ENCODE measurements around the gene ITCH. TPM values are rescaled to one million over a fixed set of nuclear protein-coding genes. Genes with fewer than 3 reads are reported as not detected.
"Not testable (repeated sequence)": the region's sequence is repeated elsewhere in the genome, so short reads cannot be mapped to it uniquely, and the experiment has no call there.

Gene ITCH
- total and polyA plus RNA-seq, 9 donors: 14.0 to 65.8 (median 50.8) TPM

- H3K9me3 ChIP-seq: no peaks in the 10 kb centered on the region
- no peak for DNase-seq
- no peaks in the 10 kb centered on the region for H3K27me3 ChIP-seq
- no peak overlapping the region for H3K4me3 ChIP-seq
- no peaks in the 10 kb centered on the region for H3K36me3 ChIP-seq
- H3K4me1 ChIP-seq (ENCODE audit: insufficient read depth): peaks cover 3% of the 10 kb centered on the region
- 88 to 90% (median 89%) methylated on average over 1 of the region's 1 CpG for WGBS, 3 donors
- H3K27ac ChIP-seq: no peak overlapping the region
- TF ChIP-seq EP300 (IDR thresholded peaks at IDR 0.05) (no peak), POLR2A (IDR thresholded peaks at IDR 0.05) (no peak), CTCF (IDR thresholded peaks at IDR 0.05) (no peak)
- intact Hi-C loops (cut with DNase I): no loop called here
These were observed 147.5 kb downstream of the ITCH start for GRCh38 chr20:34510575-34510974.

GRCh38 chr20:34511891-34512265, 148.8 kb downstream of the ITCH start:
- Histone ChIP-seq H3K4me1 (ENCODE audit: insufficient read depth) (peaks cover 3% of the 10 kb centered on the region), H3K4me3 (no peak overlapping the region), H3K27ac (no peak overlapping the region), H3K9me3 (no peaks in the 10 kb centered on the region), H3K36me3 (no peaks in the 10 kb centered on the region), H3K27me3 (no peaks in the 10 kb centered on the region)
- 96 to 97% (median 96%) methylated on average over 3 of the region's 3 CpGs for WGBS, 3 donors
- no peak for DNase-seq
- no peak for TF ChIP-seq POLR2A (IDR thresholded peaks at IDR 0.05)
- TF ChIP-seq CTCF (IDR thresholded peaks at IDR 0.05): no peak
- no peak for TF ChIP-seq EP300 (IDR thresholded peaks at IDR 0.05)
- intact Hi-C loops (cut with DNase I): no loop called here

GRCh38 chr20:34512266-34512954, 149.3 kb downstream of the ITCH start:
- no peak for DNase-seq
- Histone ChIP-seq H3K27ac (no peak overlapping the region), H3K4me3 (no peak overlapping the region), H3K27me3 (no peaks in the 10 kb centered on the region), H3K9me3 (no peaks in the 10 kb centered on the region), H3K4me1 (ENCODE audit: insufficient read depth) (peaks cover 3% of the 10 kb centered on the region), H3K36me3 (no peaks in the 10 kb centered on the region)
- TF ChIP-seq EP300 (IDR thresholded peaks at IDR 0.05) (no peak), CTCF (IDR thresholded peaks at IDR 0.05) (no peak), POLR2A (IDR thresholded peaks at IDR 0.05) (no peak)
- WGBS, 3 donors: 86 to 92% (median 91%) methylated on average over 4 of the region's 4 CpGs
- intact Hi-C loops (cut with DNase I): no loop called here

GRCh38 chr20:34512955-34513419, 149.9 kb downstream of the ITCH start:
- no peak for TF ChIP-seq EP300 (IDR thresholded peaks at IDR 0.05)
- no peak for TF ChIP-seq POLR2A (IDR thresholded peaks at IDR 0.05)
- TF ChIP-seq CTCF (IDR thresholded peaks at IDR 0.05): no peak
- intact Hi-C loops (cut with DNase I): no loop called here
- Histone ChIP-seq H3K4me1 (ENCODE audit: insufficient read depth) (peaks cover 3% of the 10 kb centered on the region), H3K36me3 (no peaks in the 10 kb centered on the region), H3K9me3 (no peaks in the 10 kb centered on the region), H3K27me3 (no peaks in the 10 kb centered on the region), H3K4me3 (no peak overlapping the region), H3K27ac (no peak overlapping the region)
- DNase-seq: no peak

- H3K27me3 ChIP-seq; H3K27ac ChIP-seq; H3K9me3 ChIP-seq; H3K4me3 ChIP-seq; DNase-seq; H3K4me1 ChIP-seq (ENCODE audit: insufficient read depth); intact Hi-C loops (cut with DNase I); H3K36me3 ChIP-seq: not testable (repeated sequence)
- 92 to 95% (median 93%) methylated on average over 17 of the region's 17 CpGs for WGBS, 3 donors
These were observed 151.0 kb downstream of the ITCH start for GRCh38 chr20:34514034-34514433.

Measured in ovary (tissue), 9 donors.